ENCODE data around the gene NRXN2.

The NRXN2 gene

GRCh38 chr11:64560139-64560771 is 162.7 kb downstream of the NRXN2 start:
- FAIRE-seq, result no peak

GRCh38 chr11:64559351-64560138 is 163.5 kb downstream of the NRXN2 start:
- FAIRE-seq (no peak), DNase-seq (ENCODE audit: insufficient read length, low spot score) (no peak)

More at GRCh38 chr11:64560139-64560771, 162.7 kb downstream of the NRXN2 start:
- no peak for DNase-seq (ENCODE audit: insufficient read length, low spot score)

- no peak for FAIRE-seq
These were observed 164.1 kb downstream of the NRXN2 start for GRCh38 chr11:64558869-64559268.

GRCh38 chr11:64558065-64558745 is 164.8 kb downstream of the NRXN2 start:
- FAIRE-seq (no peak), DNase-seq (ENCODE audit: insufficient read length, low spot score) (no peak)

More at GRCh38 chr11:64558869-64559268, 164.1 kb downstream of the NRXN2 start:
- DNase-seq (ENCODE audit: insufficient read length, low spot score), result no peak

- DNase-seq (ENCODE audit: insufficient read length, low spot score), result no peak
- FAIRE-seq, result no peak
These were observed 166.2 kb downstream of the NRXN2 start for GRCh38 chr11:64556721-64557250.
